Right lobe of liver (tissue), 6 donors: Measurements from ENCODE around the gene GNG14. TPM values are rescaled to one million over a fixed set of nuclear protein-coding genes. Genes with fewer than 3 reads are reported as not detected.
"Not testable (repeated sequence)": the region's sequence is repeated elsewhere in the genome, so short reads cannot be mapped to it uniquely, and the experiment has no call there.

Experiments used
- ATAC-seq, 4 donors: fragments of 200-7000 bp; cut with Tn5 transposase; one replicate each; pipeline ENCODE4 v1.9.1; 2020; ENCODE audit warnings: mild to moderate bottlenecking in 4 of 4, moderate library complexity in 4 of 4
- DNase-seq, 3 donors: peaks; one replicate each; pipeline ENCODE4 v3.0.0-alpha.2; 2020
- H3K27ac ChIP-seq, 3 donors: fragments of 200-600 bp; one replicate each; pipeline ENCODE4 v1.8.0; 2022
- H3K27me3 ChIP-seq, 2 donors: fragments of 200-600 bp; one replicate each; pipeline ENCODE4 v1.8.0; 2022
- H3K36me3 ChIP-seq, 4 donors: fragments of 200-600 bp; sonication (generic) in 1 of 4; one replicate each; pipeline versions ENCODE4 v1.5.1 to v1.8.0; 2017 to 2022; ENCODE audit warnings: control low read depth in 1 of 4
- H3K4me1 ChIP-seq, 4 donors: fragments of 200-600 bp; sonication (generic) in 1 of 4; one replicate each; pipeline versions ENCODE4 v1.5.1 to v1.8.0; 2017 to 2022; ENCODE audit warnings: control low read depth in 1 of 4
- H3K4me3 ChIP-seq, 3 donors: fragments of 200-600 bp; one replicate each; pipeline ENCODE4 v1.8.0; 2022
- H3K9me3 ChIP-seq, 4 donors: fragments of 200-600 bp; sonication (generic) in 1 of 4; one replicate each; pipeline versions ENCODE4 v1.5.1 to v1.8.0; 2017 to 2022; ENCODE audit warnings: control low read depth in 1 of 4
- CTCF ChIP-seq, 4 donors: fragments of 200-600 bp in 3 of 4; fragments of 450-650 bp in 1 of 4; IDR thresholded peaks; one replicate each; pipeline versions ENCODE4 v1.5.1 to v1.8.0; 2016 to 2022; ENCODE audit warnings: antibody characterized with exemption in 4 of 4, mild to moderate bottlenecking in 2 of 4
- POLR2A ChIP-seq: fragments of 450-650 bp; IDR thresholded peaks from one replicate; pipeline ENCODE4 v1.6.1; 2017; ENCODE audit warnings: antibody characterized with exemption, mild to moderate bottlenecking
- WGBS: methylation state at CpG from one replicate; pipeline ENCODE4 v1.1.6; 2018; ENCODE audit warnings: low coverage, low lambda C conversion rate; ENCODE audit not compliant: insufficient coverage; ENCODE audit errors: missing lambda C conversion rate; 5-methylcytosine and 5-hydroxymethylcytosine counted together
- intact Hi-C, 2 donors: fragments of 100-400 bp; cut with DNase I; formaldehyde crosslinking; loops; one replicate each; pipeline versions ENCODE4 v1.11.2 to v1.14.1; 2022
- total RNA-seq, 6 experiments: library from RNA; depleted of rRNA in 2 of 6; stranded (reverse); fragments of >200 nt in 2 of 6; fragmentation: NEBNext Ultra II Directional in 3 of 6; extraction: Animal tissue kit (Norgen Biotek cat#: 25700) in 3 of 6; gene quantifications; one replicate each; pipeline versions ENCODE4 v1.1.0 to v1.2.4, GENCODE V29; 2016 to 2023
- donor health status: DM: no; HTN: yes; CAD: no.
- donor health status: DM: no; HTN: no; CAD: no.
- donor health status: DM: no; HTN: no; CAD: no.
- donor health status: DM: no; HTN: yes; CAD: no.
- donor health status: DM: no; HTN: yes; CAD: no.

The GNG14 gene
- total RNA-seq, 6 experiments from 2014 or later: not detected

DNA sequence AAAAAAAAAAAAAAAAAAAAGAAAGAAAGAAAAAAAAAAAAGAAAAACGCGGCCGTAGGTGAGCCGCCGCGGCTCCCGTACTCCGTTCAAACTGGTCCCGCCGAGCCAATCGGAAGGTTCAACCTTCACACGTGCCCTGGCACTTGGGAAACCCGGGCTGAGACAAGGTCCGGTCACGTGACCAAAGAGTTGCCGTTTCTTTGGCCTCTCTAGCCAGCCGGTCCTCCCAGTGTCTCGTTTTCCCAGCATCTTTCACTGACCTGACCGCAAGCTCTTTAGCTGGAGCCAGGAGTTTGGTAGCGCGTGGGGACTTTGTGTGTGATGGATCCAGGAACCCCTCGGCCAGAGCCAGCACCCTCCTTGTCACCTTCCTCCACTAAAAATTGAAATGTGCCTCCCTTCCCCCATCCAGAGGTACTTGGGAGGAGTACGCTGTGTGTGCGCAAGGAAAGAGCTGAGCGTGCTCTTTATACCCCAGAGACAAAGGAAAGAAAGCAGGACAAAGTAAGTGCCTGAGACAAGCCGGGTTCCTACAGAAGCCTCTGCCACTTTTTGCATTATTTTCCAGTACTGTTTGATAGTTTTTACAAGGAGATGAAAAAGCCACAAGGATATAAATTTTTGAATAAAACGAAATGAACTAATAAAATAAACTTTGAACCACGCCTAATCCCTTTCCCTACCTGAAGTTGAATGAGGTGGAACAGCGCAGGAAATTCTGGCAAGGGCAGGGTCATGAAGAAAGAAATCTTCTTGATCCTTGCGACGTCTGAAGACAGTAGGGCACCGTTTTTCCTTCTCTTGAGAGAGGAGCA is 35.0 kb downstream of the GNG14 start:
- H3K4me3 ChIP-seq: peak overlapping the region; percentile 56 to 75 (median 60)
- TF ChIP-seq POLR2A (no peak), CTCF (IDR thresholded peaks at IDR 0.05) (no peak)
- H3K36me3 ChIP-seq: peaks cover 0 to 11% (median 5%) of the 10 kb centered on the region in 4 donors
- H3K9me3 ChIP-seq: no peaks in the 10 kb centered on the region
- peak overlapping the region; percentile 71 to 82 (median 81) for H3K27ac ChIP-seq
- ATAC-seq: peak; percentile 87 to 92 (median 90)
- H3K27me3 ChIP-seq: no peaks in the 10 kb centered on the region
- H3K4me1 ChIP-seq: peaks cover 0 to 16% (median 3%) of the 10 kb centered on the region in 4 donors
- intact Hi-C loops: loop anchor here in 1 of 2 donors (10.0 kb wide), 1 partner anchor 52 kb away; the partner anchor contains the start of gene HOOK2
- 2% methylated on average over 28 of the region's 32 CpGs for WGBS
- peak; percentile 96 to 98 (median 98) for DNase-seq

- Histone ChIP-seq H3K9me3 (no peaks in the 10 kb centered on the region), H3K4me1 (peaks cover 0 to 16% (median 3%) of the 10 kb centered on the region in 4 donors), H3K27me3 (no peaks in the 10 kb centered on the region), H3K36me3 (peaks cover 0 to 11% (median 5%) of the 10 kb centered on the region in 4 donors), H3K4me3 (peak overlapping the region; percentile 56 to 75 (median 60)), H3K27ac (peak overlapping the region; percentile 48 to 81 (median 71))
- intact Hi-C loops: loop anchor here in 1 of 2 donors (10.0 kb wide), 1 partner anchor 51 kb away; the partner anchor contains the start of gene HOOK2
- TF ChIP-seq POLR2A (no peak), CTCF (IDR thresholded peaks at IDR 0.05) (no peak)
- WGBS: 5% methylated on average over 7 of the region's 7 CpGs
- ATAC-seq: no peak
- DNase-seq: no peak
These were observed 35.5 kb downstream of the GNG14 start for GRCh38 chr19:12723381-12723640.

- Histone ChIP-seq H3K4me3 (peak within 1 kb of the TSS; percentile 56 to 75 (median 60)), H3K4me1 (peaks cover 0 to 16% (median 3%) of the 10 kb centered on the region in 4 donors), H3K36me3 (peaks cover 0 to 6% (median 2%) of the 10 kb centered on the region in 4 donors), H3K27ac (peak within 1 kb of the TSS; percentile 48 to 81 (median 71)), H3K9me3 (no peaks in the 10 kb centered on the region), H3K27me3 (no peaks in the 10 kb centered on the region)
- no peak for TF ChIP-seq CTCF (IDR thresholded peaks at IDR 0.05)
- TF ChIP-seq POLR2A: no peak
- peak; percentile 39 to 66 (median 62) for DNase-seq
- 9% methylated on average over 11 of the region's 28 CpGs for WGBS
- intact Hi-C loops: loop anchor here in 1 of 2 donors (10.0 kb wide), 1 partner anchor 51 kb away; the partner anchor contains the start of gene HOOK2
- ATAC-seq: peak; percentile 18 to 59 (median 49)
These were observed 36.0 kb downstream of the GNG14 start, which contains the start of gene TNPO2 for GRCh38 chr19:12723641-12724426. Gene TNPO2, minus strand, starts transcription at chr19:12723932. Its CDS starts 2,955 bp downstream, at chr19:12720977.

- ATAC-seq, H3K9me3 ChIP-seq, DNase-seq, H3K27me3 ChIP-seq, H3K27ac ChIP-seq, H3K4me3 ChIP-seq: not testable (repeated sequence)
- WGBS: 71% methylated on average over 10 of the region's 10 CpGs
- Histone ChIP-seq H3K36me3 (peaks cover 0 to 16% (median 11%) of the 10 kb centered on the region in 4 donors), H3K4me1 (peaks cover 0 to 17% (median 4%) of the 10 kb centered on the region in 4 donors)
- intact Hi-C loops: loop anchor here in 1 of 2 donors (10.0 kb wide), 1 partner anchor 49 kb away; the partner anchor contains the start of gene HOOK2
These were observed 37.8 kb downstream of the GNG14 start for GRCh38 chr19:12725612-12726011.
